Hepatocyte (in vitro differentiated cells): ENCODE measurements around the gene SH3RF3.

Experiments
- CTCF ChIP-seq: fragments of 200-600 bp; sonication (generic); IDR thresholded peaks from 2 replicates; pipeline ENCODE4 v1.5.1; 2016; ENCODE audit warnings: antibody characterized with exemption, mild to moderate bottlenecking; ENCODE audit not compliant: poor library complexity
- EZH2 ChIP-seq: fragments of 200-600 bp; sonication (generic); IDR thresholded peaks from 2 replicates; pipeline ENCODE4 v1.6.1; 2016; ENCODE audit warnings: antibody characterized with exemption, mild to moderate bottlenecking, borderline replicate concordance
- EZH2phosphoT487 ChIP-seq: fragments of 200-600 bp; sonication (generic); IDR thresholded peaks from one replicate; pipeline ENCODE4 v1.6.1; 2018; ENCODE audit warnings: antibody characterized with exemption, mild to moderate bottlenecking, low read depth, moderate library complexity; ENCODE audit not compliant: unreplicated experiment, severe bottlenecking

DNA sequence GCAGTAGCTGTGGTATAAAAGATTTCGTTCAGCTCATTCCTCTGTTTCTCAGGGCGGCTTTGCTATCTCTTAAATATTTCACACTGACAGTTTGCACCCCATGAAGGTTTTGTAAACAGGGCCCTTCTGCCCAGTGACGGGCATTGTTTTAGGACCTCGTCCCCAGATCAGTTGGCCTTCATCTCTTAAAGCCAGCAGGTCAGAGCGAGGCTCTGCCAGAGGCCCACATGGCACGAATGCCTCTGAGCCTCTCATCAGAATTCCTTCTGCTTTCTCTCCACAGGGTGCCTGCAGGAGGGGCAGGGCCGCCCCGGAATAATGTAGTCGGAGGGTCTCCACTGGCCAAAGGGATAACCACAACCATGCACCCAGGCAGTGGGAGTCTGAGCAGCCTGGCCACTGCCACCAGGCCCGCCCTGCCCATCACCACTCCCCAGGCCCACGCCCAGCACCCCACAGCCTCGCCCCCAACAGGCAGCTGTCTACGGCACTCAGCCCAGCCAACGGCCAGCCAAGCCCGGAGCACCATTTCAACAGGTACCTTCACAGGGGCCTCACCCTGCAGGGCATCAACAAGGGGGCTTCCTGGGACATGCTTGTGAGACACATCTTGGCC, 307.7 kb downstream of the SH3RF3 start:
- TF ChIP-seq CTCF (no peak), EZH2 (no peak), EZH2phosphoT487 (no peak)
